Dermis blood vessel endothelial cell (primary cell): Measurements from ENCODE around the gene GPR26. TPM values are rescaled to one million over a fixed set of nuclear protein-coding genes. Genes with fewer than 3 reads are reported as not detected.

Experiments used
- DNase-seq: peaks from one replicate; pipeline ENCODE4 v3.0.0; 2010
- total RNA-seq: library from RNA; depleted of rRNA; stranded (reverse); fragments of >200 nt; gene quantifications from 2 replicates; pipeline ENCODE4 v1.2.3, GENCODE V29; 2014

Gene GPR26
- total RNA-seq = not detected in 2 replicates

- no peak for DNase-seq
These were observed at the start of gene GPR26 for GRCh38 chr10:123666318-123667236. Gene GPR26, plus strand, starts transcription at chr10:123666355. Its CDS starts 53 bp downstream, at chr10:123666408.

- no peak for DNase-seq
These were observed 47.9 kb upstream of the GPR26 start for GRCh38 chr10:123618224-123618623.

GRCh38 chr10:123619067-123619855, 46.9 kb upstream of the GPR26 start:
- DNase-seq = no peak

GRCh38 chr10:123620621-123621020, 45.5 kb upstream of the GPR26 start:
- DNase-seq = no peak

- DNase-seq = no peak
These were observed 44.7 kb upstream of the GPR26 start for GRCh38 chr10:123621492-123621891.

GRCh38 chr10:123621916-123622315, 44.2 kb upstream of the GPR26 start:
- no peak for DNase-seq

- DNase-seq = no peak
These were observed 43.8 kb upstream of the GPR26 start for GRCh38 chr10:123622381-123622780.

- no peak for DNase-seq
These were observed 42.1 kb upstream of the GPR26 start for GRCh38 chr10:123624086-123624485.

- DNase-seq = no peak
These were observed 33.0 kb upstream of the GPR26 start for GRCh38 chr10:123633106-123633505.

GRCh38 chr10:123633636-123634035, 32.5 kb upstream of the GPR26 start:
- no peak for DNase-seq

- no peak for DNase-seq
These were observed 31.9 kb upstream of the GPR26 start for GRCh38 chr10:123634221-123634620.

GRCh38 chr10:123635131-123635530, 31.0 kb upstream of the GPR26 start:
- DNase-seq = no peak

- DNase-seq = no peak
These were observed 30.4 kb upstream of the GPR26 start for GRCh38 chr10:123635745-123636144.

- DNase-seq = no peak
These were observed 29.4 kb upstream of the GPR26 start for GRCh38 chr10:123636598-123637325.

- no peak for DNase-seq
These were observed 28.8 kb upstream of the GPR26 start for GRCh38 chr10:123637326-123637880.

GRCh38 chr10:123639131-123639530, 27.0 kb upstream of the GPR26 start:
- DNase-seq = no peak

- no peak for DNase-seq
These were observed 26.1 kb upstream of the GPR26 start for GRCh38 chr10:123640016-123640535.

GRCh38 chr10:123642293-123642692, 23.9 kb upstream of the GPR26 start:
- DNase-seq = no peak

- no peak for DNase-seq
These were observed 23.5 kb upstream of the GPR26 start for GRCh38 chr10:123642697-123643096.

GRCh38 chr10:123643315-123643714, 22.8 kb upstream of the GPR26 start:
- DNase-seq = no peak

- no peak for DNase-seq
These were observed 21.1 kb upstream of the GPR26 start for GRCh38 chr10:123645016-123645415.

GRCh38 chr10:123645615-123646014, 20.5 kb upstream of the GPR26 start:
- no peak for DNase-seq
